A673 (cell line): ENCODE measurements around the gene COA8.

Experiments used
- EZH2 ChIP-seq: fragments of 200-600 bp; sonication (generic); IDR thresholded peaks from 2 replicates; pipeline ENCODE4 v1.6.1; 2017; ENCODE audit warnings: borderline replicate concordance, low read depth, mild to moderate bottlenecking, mixed read lengths, antibody characterized with exemption, low read length; ENCODE audit not compliant: poor library complexity, severe bottlenecking
- TF ChIP-seq, protein P1 (sequence below): fragments of 300-800, 200-600 bp; sonication (generic); conservative IDR thresholded peaks from 2 replicates; pipeline ENCODE4 v1.5.1; 2017; ENCODE audit warnings: low read depth, mild to moderate bottlenecking, antibody characterized with exemption, low read length, moderate library complexity, mixed read lengths

DNA sequence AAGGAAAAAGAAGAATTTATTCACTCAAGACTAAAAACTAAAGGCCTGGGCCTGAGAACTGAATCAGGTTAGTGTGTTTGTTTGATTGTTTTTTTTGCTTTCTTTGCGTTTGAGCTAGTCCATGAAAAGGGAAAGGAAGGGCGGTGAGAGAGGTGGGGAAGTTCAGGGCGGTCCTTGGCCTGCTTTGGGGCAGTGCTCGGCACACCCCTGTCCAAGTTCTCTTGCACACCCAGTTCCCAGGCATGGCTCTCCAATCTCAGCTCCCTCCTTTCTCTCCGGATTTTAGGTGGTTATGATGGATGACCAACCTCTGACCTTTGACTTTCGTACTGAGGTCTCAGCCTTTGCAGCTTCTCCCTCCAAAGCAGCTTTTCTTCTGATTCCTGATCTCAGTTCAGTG lies 11.3 kb downstream of the COA8 start:
- TF ChIP-seq, protein P1, sequence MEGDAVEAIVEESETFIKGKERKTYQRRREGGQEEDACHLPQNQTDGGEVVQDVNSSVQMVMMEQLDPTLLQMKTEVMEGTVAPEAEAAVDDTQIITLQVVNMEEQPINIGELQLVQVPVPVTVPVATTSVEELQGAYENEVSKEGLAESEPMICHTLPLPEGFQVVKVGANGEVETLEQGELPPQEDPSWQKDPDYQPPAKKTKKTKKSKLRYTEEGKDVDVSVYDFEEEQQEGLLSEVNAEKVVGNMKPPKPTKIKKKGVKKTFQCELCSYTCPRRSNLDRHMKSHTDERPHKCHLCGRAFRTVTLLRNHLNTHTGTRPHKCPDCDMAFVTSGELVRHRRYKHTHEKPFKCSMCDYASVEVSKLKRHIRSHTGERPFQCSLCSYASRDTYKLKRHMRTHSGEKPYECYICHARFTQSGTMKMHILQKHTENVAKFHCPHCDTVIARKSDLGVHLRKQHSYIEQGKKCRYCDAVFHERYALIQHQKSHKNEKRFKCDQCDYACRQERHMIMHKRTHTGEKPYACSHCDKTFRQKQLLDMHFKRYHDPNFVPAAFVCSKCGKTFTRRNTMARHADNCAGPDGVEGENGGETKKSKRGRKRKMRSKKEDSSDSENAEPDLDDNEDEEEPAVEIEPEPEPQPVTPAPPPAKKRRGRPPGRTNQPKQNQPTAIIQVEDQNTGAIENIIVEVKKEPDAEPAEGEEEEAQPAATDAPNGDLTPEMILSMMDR: no peak
- no peak for TF ChIP-seq EZH2
